ENCODE measurements around the gene PTPN5. TPM values are rescaled to one million over a fixed set of nuclear protein-coding genes. Genes with fewer than 3 reads are reported as not detected.

The PTPN5 gene
- total RNA-seq, 2 experiments from 2014 or later: not detected

DNA sequence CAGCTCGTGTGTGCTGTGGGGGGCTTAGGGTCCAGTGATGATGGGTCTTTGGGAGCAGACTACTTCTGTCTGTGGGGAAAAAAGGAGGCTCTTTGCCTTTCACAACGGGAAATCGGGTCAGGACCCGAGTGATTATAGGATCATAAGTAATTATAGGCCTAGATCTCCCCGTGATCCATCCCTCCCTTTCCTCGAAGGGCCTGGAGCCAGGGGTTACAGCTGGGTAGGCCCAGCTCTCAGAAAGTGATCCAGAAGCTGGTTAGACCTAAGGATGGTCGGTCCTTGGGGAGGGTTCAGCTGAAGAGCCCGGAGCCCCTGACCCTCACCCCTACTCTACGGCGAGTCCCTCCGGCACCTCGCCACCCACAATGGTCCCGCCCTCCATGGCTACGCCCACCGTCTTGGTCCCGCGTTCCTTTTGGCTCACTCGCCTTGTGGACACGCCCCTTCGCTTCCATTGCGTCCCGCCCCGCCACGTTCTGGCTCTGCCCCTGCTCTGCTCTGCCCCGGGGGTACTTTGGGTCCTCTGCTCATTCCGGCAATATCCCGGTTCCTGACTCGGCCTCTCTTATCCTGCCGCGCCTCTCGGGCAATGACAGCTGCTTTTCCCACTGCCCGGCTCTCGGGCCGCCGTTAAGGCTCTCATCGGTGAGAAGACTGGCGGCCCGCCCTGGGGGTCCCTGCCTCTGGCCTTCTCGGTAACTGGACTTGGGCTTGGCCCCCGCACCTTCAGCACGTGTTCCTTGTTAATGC is 70.6 kb downstream of the PTPN5 start:
- H3K27ac Mint-ChIP-seq: no peak overlapping the region

DNA sequence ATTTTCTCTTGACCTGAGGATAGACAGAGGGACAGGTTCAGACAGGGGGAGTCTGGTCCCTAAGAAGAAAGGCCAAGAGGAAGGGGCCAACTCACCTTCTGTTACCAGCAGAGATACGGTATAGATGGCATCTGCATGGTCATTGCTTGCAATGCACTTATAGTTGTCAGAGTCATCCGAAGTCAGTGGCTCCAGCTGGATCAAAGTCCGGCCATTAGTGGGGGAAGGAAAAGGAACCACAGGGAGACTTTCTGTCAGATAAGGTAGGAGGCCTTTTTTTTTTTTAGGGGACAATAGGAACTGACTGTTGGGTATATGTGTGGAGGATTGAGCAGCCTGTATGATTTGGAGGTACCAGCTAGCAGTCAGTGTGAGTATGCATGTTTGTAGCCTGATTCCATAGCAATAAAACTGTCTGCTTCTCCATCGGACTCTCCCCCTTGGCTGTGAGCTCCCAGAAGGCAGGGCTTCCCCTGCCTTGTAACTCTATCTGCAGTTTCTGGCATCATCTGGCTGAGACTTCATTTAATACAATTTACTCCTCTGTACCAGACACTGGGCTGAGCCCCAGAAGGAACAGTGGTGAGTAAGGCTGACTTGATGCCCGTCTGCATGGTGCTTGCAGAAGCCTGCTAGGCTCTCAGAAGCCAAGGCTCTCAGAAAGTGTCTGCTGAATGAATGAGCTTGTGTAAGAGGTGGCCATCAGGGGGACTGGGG is 71.3 kb downstream of the PTPN5 start:
- intact Hi-C loops (cut with micrococcal nuclease): loop anchor here (2.0 to 5.0 kb wide), 4 partner anchors 47 to 707 kb away; partner anchors contain the start of genes GTF2H1, HPS5, LDHA and SERGEF
- no peak overlapping the region for H3K27ac Mint-ChIP-seq
- no peaks in the 10 kb centered on the region for H3K36me3 Mint-ChIP-seq (ENCODE audit: low read depth)

More for the DNA sequence above, 70.6 kb downstream of the PTPN5 start:
- peaks cover 2% of the 10 kb centered on the region for H3K4me1 Mint-ChIP-seq (ENCODE audit: low read depth)
- H3K4me3 Mint-ChIP-seq: peak overlapping the region; percentile 78
- H3K9me3 Mint-ChIP-seq: no peaks in the 10 kb centered on the region
- no peaks in the 10 kb centered on the region for H3K27me3 Mint-ChIP-seq (ENCODE audit: low read depth)
- CTCF ChIA-PET: interaction anchor here (0.6 to 4.8 kb wide), 25 partner anchors 8 to 605 kb away, joined by 3 to 52 read pairs (median 6); partner anchors contain the start of genes SPTY2D1 and TMEM86A
- peak; percentile 84 for DNase-seq
- no peaks in the 10 kb centered on the region for H3K36me3 Mint-ChIP-seq (ENCODE audit: low read depth)
- intact Hi-C loops (cut with micrococcal nuclease): loop anchor here (1.0 to 5.0 kb wide), 9 partner anchors 23 to 708 kb away; partner anchors contain the start of genes GTF2H1, HPS5, LDHA and SERGEF

DNA sequence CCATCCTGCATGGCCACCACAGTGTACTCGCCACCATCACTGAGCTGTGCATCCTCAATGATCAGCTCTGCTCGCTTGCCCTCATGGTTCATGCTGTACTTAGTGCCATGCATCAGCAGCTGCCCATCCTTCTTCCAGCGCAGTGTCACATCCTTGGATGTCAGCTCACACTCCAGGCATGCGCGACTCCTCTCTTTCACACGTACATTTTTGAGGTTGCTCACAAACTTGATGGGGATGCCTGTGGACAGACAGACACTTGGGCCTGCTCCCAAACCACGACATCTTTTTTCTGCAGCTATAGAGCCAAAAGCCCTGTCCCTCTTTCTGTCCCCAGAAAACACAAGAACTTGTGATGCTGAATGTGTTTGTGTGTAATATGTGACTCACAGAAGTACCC is 76.1 kb downstream of the PTPN5 start:
- intact Hi-C loops (cut with micrococcal nuclease): no loop called here

More for the DNA sequence above, 71.3 kb downstream of the PTPN5 start:
- CTCF ChIA-PET: interaction anchor here (0.7 to 3.3 kb wide), 6 partner anchors 9 to 605 kb away, joined by 3 to 51 read pairs (median 6); no protein-coding TSS in a partner anchor
- Mint-ChIP-seq H3K4me1 (ENCODE audit: low read depth) (peaks cover 2% of the 10 kb centered on the region), H3K9me3 (no peaks in the 10 kb centered on the region), H3K4me3 (peak overlapping the region; percentile 4), H3K27me3 (ENCODE audit: low read depth) (no peaks in the 10 kb centered on the region)
- DNase-seq: no peak

DNA sequence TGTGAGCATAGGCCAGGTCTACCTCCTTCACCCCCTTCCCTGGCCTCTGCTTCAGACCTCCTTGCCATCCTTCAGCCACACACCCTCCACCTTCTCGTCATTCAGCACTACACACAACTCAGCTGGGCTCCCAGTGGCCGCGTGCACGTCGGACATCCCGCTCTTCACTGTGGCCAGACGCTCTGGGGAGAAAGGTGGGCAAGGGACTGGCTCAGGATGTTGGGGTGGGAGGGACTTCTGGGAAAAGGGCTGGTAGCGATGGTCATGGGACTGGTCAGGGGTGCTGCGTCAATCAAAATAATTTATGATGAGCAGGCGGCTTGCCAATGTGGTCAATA is 77.2 kb downstream of the PTPN5 start:
- DNase-seq: no peak
- no peaks in the 10 kb centered on the region for H3K36me3 Mint-ChIP-seq (ENCODE audit: low read depth)
- intact Hi-C loops (cut with micrococcal nuclease): no loop called here
- H3K27me3 Mint-ChIP-seq (ENCODE audit: low read depth): no peaks in the 10 kb centered on the region
- H3K27ac Mint-ChIP-seq: no peak overlapping the region
- CTCF ChIA-PET: interaction anchor here (1.1 to 3.0 kb wide), 2 partner anchors 9 to 13 kb away, joined by 3 to 26 read pairs; no protein-coding TSS in a partner anchor
- peaks cover 2% of the 10 kb centered on the region for H3K4me1 Mint-ChIP-seq (ENCODE audit: low read depth)
- no peak overlapping the region for H3K4me3 Mint-ChIP-seq
- H3K9me3 Mint-ChIP-seq: no peaks in the 10 kb centered on the region

More for the DNA sequence above, 76.1 kb downstream of the PTPN5 start:
- H3K27me3 Mint-ChIP-seq (ENCODE audit: low read depth): no peaks in the 10 kb centered on the region
- no peak overlapping the region for H3K4me3 Mint-ChIP-seq
- no peaks in the 10 kb centered on the region for H3K9me3 Mint-ChIP-seq
- H3K27ac Mint-ChIP-seq: no peak overlapping the region
- no peaks in the 10 kb centered on the region for H3K36me3 Mint-ChIP-seq (ENCODE audit: low read depth)
- no peak for DNase-seq
- CTCF ChIA-PET: interaction anchor here (0.6 to 1.7 kb wide), 4 partner anchors 12 to 600 kb away, joined by 3 to 8 read pairs (median 4); no protein-coding TSS in a partner anchor
- H3K4me1 Mint-ChIP-seq (ENCODE audit: low read depth): no peaks in the 10 kb centered on the region

DNA sequence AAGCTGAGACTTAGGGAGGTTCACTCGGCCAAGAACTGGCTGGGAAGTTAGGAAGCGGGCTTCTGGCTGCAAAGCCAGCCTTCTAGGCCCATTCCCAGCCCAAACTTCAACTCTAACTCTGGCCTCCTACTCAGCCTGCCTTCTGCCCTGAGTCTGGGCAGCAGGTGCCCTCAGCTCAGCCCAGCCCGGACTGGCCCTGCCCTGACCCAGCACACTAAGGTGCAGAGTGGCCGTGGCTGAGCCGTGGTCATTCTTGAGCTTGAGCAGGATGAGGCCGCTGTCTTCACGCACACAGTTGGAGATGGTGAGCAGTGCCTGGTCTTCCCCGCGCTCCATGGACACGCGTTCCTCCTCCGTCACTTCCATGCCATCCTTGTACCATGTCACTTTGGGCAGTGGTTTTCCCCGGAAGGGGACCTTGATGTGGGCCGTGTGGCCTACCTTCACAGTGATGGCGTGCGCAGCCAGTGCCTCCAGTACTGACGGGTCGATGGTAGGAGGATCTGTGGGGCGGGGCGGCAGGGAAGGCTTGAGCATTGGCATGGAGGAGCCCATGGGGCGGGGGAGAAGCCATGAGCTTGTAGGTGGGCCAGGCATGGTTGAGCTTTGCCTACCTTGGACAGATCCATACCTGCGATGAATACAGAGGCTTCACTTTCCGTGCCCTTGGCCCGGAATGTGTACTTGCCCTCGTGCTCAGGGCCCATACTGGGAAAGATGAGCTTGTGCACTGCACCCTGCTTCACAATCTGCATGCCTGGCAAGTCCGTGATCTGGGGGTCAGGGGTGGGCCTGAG is 77.8 kb downstream of the PTPN5 start:
- Mint-ChIP-seq H3K27ac (no peak overlapping the region), H3K4me3 (no peak overlapping the region), H3K4me1 (ENCODE audit: low read depth) (peaks cover 2% of the 10 kb centered on the region), H3K27me3 (ENCODE audit: low read depth) (no peaks in the 10 kb centered on the region), H3K36me3 (ENCODE audit: low read depth) (no peaks in the 10 kb centered on the region), H3K9me3 (no peaks in the 10 kb centered on the region)
- intact Hi-C loops (cut with micrococcal nuclease): no loop called here
- DNase-seq: no peak
- CTCF ChIA-PET: interaction anchor here (1.1 to 3.0 kb wide), 2 partner anchors 9 to 14 kb away, joined by 3 to 26 read pairs; no protein-coding TSS in a partner anchor

DNA sequence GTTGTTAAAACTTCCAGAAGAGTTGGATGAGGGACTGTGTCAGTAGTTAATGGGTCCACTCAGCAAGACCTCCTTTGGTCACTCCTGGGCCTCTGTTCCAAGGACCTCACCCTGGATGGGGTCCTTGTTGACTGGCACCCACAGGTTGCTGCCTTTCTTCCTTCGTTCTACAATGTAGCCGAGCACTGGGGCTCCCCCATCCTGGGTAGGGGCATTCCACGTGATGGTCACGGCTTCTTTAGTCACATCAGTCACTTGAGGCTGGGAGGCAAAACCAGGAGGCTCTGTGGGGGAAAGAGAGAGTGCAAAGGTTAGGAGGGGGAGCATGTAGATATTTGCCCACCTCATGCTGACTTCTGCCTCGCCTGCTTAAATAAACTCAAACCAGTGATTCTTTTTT is 81.1 kb downstream of the PTPN5 start:
- peak; percentile 30 for DNase-seq
- H3K27me3 Mint-ChIP-seq (ENCODE audit: low read depth): no peaks in the 10 kb centered on the region
- H3K9me3 Mint-ChIP-seq: no peaks in the 10 kb centered on the region
- H3K27ac Mint-ChIP-seq: no peak overlapping the region
- intact Hi-C loops (cut with micrococcal nuclease): no loop called here
- H3K4me1 Mint-ChIP-seq (ENCODE audit: low read depth): peaks cover 14% of the 10 kb centered on the region
- no peaks in the 10 kb centered on the region for H3K36me3 Mint-ChIP-seq (ENCODE audit: low read depth)
- H3K4me3 Mint-ChIP-seq: no peak overlapping the region
- CTCF ChIA-PET: no interaction called here

DNA sequence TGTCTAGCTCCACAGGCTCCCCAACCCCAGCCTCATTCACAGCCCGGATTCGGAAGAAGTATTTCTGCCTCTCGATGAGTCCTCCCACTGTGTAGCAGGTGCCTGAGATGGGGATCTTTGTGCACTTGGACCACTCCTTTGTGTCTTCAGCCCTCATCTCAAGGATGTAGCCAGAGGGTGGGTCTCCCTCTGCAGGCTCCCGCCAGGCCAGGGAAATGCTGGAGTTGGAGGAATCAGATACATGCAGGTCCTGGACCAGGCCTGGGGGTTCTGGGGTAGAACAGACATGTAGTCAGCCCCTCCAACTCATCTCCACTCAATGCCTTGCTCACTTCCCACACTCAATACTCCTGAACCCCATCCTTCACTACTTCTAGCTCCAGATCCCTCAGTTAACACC is 82.2 kb downstream of the PTPN5 start:
- Mint-ChIP-seq H3K27ac (no peak overlapping the region), H3K9me3 (no peaks in the 10 kb centered on the region), H3K4me3 (no peak overlapping the region), H3K4me1 (ENCODE audit: low read depth) (peaks cover 23% of the 10 kb centered on the region), H3K36me3 (ENCODE audit: low read depth) (no peaks in the 10 kb centered on the region), H3K27me3 (ENCODE audit: low read depth) (no peaks in the 10 kb centered on the region)
- CTCF ChIA-PET: interaction anchor here (0.6 kb wide), 1 partner anchor 12 kb away, joined by 5 read pairs; no protein-coding TSS in a partner anchor
- no peak for DNase-seq
- intact Hi-C loops (cut with micrococcal nuclease): loop anchor here (5.0 kb wide), 1 partner anchor 387 kb away; the partner anchor contains the start of genes GTF2H1 and HPS5

DNA sequence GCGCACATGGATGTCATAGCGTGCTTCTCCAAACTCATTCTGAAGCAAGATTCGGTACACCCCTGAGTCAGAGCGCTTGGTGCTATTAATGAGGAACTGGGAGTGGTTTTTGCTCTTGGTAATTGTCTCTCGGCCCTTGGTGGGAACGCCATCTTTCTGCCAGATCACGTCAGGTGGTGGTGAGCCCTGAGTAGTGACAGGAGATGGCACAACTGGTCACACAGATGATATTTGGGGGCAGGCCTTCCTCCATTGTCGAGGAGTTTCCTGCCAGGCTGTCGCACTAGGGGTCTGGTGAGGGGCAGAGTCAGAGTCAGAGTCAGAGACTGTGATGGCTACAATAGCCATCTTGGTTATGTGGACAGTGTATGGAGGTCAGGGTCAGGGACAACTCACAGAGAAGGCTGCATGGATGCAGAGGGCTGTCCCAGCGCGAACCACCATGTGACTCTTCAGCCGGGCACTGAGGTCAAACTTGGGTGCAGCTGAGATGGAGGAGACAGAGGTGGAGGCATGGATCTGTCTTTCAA is 83.7 kb downstream of the PTPN5 start:
- CTCF ChIA-PET: interaction anchor here (0.6 to 6.8 kb wide), 3 partner anchors 14 to 230 kb away, joined by 3 to 51 read pairs (median 4); no protein-coding TSS in a partner anchor
- no peak overlapping the region for H3K4me3 Mint-ChIP-seq
- intact Hi-C loops (cut with micrococcal nuclease): loop anchor here (2.0 to 5.0 kb wide), 2 partner anchors 39 to 386 kb away; partner anchors contain the start of genes GTF2H1 and HPS5

DNA sequence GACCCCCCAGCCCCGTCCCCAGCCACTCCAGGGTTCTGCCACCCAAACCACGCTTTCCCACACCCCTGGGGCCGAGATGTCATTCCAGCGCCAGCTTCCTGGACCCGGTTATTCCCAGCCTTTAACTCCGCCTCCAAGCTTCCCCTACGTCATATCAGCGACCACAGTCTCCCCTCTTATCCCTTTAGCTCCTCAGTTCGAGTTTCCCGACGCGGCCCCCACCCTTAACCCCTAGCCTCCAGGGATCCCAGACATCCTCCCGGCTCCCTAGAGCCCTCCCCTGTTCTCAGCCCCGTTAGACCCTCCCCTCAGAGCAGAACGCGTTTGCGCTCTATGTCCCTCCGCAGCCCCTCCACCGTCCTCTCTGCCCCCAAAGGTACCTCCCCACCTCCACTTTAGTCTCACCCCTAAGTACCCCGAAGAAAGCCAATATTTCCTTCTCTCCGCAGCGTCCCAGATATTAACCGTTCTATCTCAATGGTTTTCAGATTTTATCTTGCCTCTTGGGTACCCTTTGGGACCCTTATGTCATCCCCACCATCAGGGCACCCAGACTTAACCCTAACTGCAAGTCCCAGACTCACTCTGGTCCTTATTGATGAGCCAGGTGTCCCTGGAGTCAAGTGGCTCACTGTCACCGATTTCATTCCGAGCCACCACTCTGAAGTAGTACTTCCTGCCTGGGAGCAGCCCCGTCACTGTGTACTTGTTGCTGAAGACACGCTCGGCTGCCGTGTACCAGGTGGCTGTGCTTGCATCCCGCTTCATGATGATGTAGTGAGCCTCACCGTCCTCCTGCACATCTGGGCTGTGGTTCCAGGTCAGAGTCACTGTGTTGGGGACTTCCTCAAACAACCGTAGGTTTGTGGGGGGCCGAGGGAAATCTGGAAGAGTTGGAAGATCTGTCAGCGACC is 85.0 kb downstream of the PTPN5 start:
- H3K4me3 Mint-ChIP-seq: peak overlapping the region; percentile 71
- peaks cover 23% of the 10 kb centered on the region for H3K4me1 Mint-ChIP-seq (ENCODE audit: low read depth)
- CTCF ChIA-PET: interaction anchor here (0.9 to 6.8 kb wide), 4 partner anchors 15 to 166 kb away, joined by 3 to 51 read pairs (median 4); no protein-coding TSS in a partner anchor
- no peaks in the 10 kb centered on the region for H3K27me3 Mint-ChIP-seq (ENCODE audit: low read depth)
- H3K36me3 Mint-ChIP-seq (ENCODE audit: low read depth): no peaks in the 10 kb centered on the region
- H3K9me3 Mint-ChIP-seq: no peaks in the 10 kb centered on the region
- intact Hi-C loops (cut with micrococcal nuclease): loop anchor here (2.0 to 5.0 kb wide), 2 partner anchors 38 to 384 kb away; partner anchors contain the start of genes GTF2H1 and HPS5
- H3K27ac Mint-ChIP-seq: peak overlapping the region; percentile 69
- DNase-seq: peak; percentile 77

More for the DNA sequence above, 83.7 kb downstream of the PTPN5 start:
- no peaks in the 10 kb centered on the region for H3K9me3 Mint-ChIP-seq
- H3K27ac Mint-ChIP-seq: no peak overlapping the region
- H3K4me1 Mint-ChIP-seq (ENCODE audit: low read depth): peaks cover 23% of the 10 kb centered on the region
- H3K36me3 Mint-ChIP-seq (ENCODE audit: low read depth): no peaks in the 10 kb centered on the region
- no peak for DNase-seq
- no peaks in the 10 kb centered on the region for H3K27me3 Mint-ChIP-seq (ENCODE audit: low read depth)

DNA sequence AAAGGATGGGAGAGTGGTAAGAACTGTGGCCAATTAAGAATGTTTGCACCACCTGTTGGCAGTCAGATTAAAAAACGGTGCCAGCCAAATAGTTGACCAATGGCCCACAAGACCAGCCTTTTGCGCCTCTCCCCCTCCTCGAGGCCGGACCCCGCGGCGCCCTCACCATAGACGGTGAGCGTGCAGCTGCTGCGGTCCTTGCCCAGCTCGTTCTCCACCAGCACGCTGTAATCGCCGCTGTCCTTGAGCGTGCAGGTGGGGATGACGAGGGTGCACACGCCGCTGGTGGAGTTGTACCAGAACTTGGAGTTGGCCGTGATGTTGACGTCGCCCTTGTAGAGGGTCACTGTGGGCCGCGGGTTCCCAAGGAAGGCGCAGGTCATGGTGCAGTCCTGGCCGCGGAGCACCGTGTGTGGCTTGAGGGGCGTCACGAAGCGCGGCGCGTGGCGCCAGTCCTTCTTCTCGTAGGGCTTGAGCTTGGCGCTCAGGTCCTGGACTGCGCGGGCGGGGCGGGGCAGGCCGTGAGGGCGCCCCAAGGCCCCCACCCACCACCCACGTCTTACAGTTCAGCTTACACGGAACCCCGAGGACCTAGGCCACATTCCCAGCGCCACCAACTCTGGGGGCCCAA is 85.8 kb downstream of the PTPN5 start:
- Mint-ChIP-seq H3K27ac (no peak overlapping the region), H3K4me3 (peak overlapping the region; percentile 58), H3K9me3 (no peaks in the 10 kb centered on the region), H3K4me1 (ENCODE audit: low read depth) (peaks cover 23% of the 10 kb centered on the region), H3K27me3 (ENCODE audit: low read depth) (no peaks in the 10 kb centered on the region), H3K36me3 (ENCODE audit: low read depth) (no peaks in the 10 kb centered on the region)
- DNase-seq: peak; percentile 20
- intact Hi-C loops (cut with micrococcal nuclease): loop anchor here (2.0 to 5.0 kb wide), 2 partner anchors 37 to 383 kb away; partner anchors contain the start of genes GTF2H1 and HPS5
- CTCF ChIA-PET: interaction anchor here (0.9 to 6.8 kb wide), 5 partner anchors 16 to 166 kb away, joined by 3 to 51 read pairs (median 4); no protein-coding TSS in a partner anchor
